Large intestine (tissue), 3 donors: ENCODE data around the gene KIAA1958. TPM values are rescaled to one million over a fixed set of nuclear protein-coding genes. Genes with fewer than 3 reads are reported as not detected.

Experiments
- DNase-seq, 2 donors: peaks; one replicate each; pipeline versions ENCODE4 v3.0.0 to v3.0.0-alpha.2; 2013
- H3K27ac ChIP-seq: one replicate; pipeline ENCODE4 v1.5.1; 2013; ENCODE audit warnings: low read length
- H3K27me3 ChIP-seq: 2 replicates; pipeline ENCODE4 v1.6.1; 2013; ENCODE audit warnings: low read length; ENCODE audit not compliant: control insufficient read depth, insufficient read depth
- H3K36me3 ChIP-seq: 2 replicates; pipeline ENCODE4 v1.6.1; 2013; ENCODE audit warnings: low read length; ENCODE audit not compliant: control insufficient read depth, insufficient read depth
- H3K4me1 ChIP-seq: one replicate; pipeline ENCODE4 v1.6.1; 2013; ENCODE audit warnings: low read length; ENCODE audit not compliant: control insufficient read depth, insufficient read depth
- H3K4me3 ChIP-seq: one replicate; pipeline ENCODE4 v1.5.1; 2013; ENCODE audit warnings: low read length
- H3K9me3 ChIP-seq: one replicate; pipeline ENCODE4 v1.6.1; 2013; ENCODE audit warnings: mild to moderate bottlenecking, low read depth, low read length, moderate library complexity; ENCODE audit not compliant: control insufficient read depth
- WGBS: methylation state at CpG from one replicate; pipeline ENCODE4 v1.1.5; 2013; ENCODE audit warnings: low lambda C conversion rate; ENCODE audit not compliant: insufficient coverage; 5-methylcytosine and 5-hydroxymethylcytosine counted together
- polyA plus RNA-seq: library from polyadenylated mRNA; unstranded; fragments of 120-200 nt; gene quantifications from one replicate; pipeline ENCODE4 v1.2.1, GENCODE V29; 2013

KIAA1958 gene
- polyA plus RNA-seq, 1 donor: 8.9 TPM

DNA sequence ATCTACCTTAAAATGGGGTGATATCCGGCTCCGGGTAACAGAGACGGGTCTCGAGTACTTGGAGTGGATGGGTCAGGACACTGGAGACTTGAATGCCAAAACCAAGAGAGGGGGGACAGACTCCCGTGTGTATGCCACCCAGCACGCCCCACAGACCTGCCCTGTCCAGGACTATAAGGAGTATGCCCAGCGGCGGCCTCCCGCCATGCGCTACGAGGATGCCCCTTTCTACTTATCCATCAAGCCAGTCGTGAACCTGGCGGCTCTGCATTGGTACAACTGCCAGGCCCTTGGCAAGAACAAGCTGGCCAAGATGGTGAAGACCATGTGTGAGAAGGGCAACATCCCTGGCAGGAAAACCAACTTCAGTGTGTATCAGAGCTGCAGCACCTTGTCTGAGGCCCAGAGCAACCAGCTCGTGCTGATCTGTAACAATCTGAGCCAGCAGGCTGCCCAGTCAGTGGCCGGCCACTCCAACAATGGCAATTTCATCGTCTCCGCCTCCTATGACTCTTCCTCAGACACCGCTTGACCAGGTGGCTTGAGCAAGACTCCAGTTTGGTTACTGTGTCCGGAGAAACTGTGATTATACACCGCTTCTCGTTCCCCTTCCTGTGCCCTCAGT, 131.9 kb downstream of the KIAA1958 start:
- peaks cover 12% of the 10 kb centered on the region for H3K36me3 ChIP-seq
- no CpG with 5 or more reads among the region's 21 CpGs for WGBS
- no peak overlapping the region for H3K27ac ChIP-seq
- DNase-seq: no peak
- H3K4me1 ChIP-seq: peaks cover 2% of the 10 kb centered on the region
- H3K9me3 ChIP-seq: no peaks in the 10 kb centered on the region
- no peak overlapping the region for H3K4me3 ChIP-seq
- no peaks in the 10 kb centered on the region for H3K27me3 ChIP-seq

DNA sequence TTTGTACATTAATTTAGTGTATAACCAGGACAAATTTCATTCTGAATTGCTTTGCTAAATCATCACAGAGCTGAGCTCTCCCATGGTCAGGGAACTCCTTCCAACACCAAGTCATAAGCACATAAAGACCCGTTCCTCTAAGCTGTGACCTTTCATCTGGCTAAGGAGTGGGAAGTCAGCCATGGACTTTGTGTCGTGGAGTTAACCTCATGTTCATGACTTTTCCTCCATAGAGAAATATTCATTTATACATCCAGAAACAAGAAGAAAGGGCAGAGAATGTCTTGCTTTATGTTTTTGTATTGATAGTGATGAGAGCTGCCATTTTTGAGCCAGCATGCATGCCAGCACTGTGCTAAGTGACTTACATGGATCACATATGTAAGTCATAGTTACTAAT, 133.8 kb downstream of the KIAA1958 start:
- peaks cover 12% of the 10 kb centered on the region for H3K36me3 ChIP-seq
- peak; percentile 38 to 70 for DNase-seq
- H3K4me1 ChIP-seq: peaks cover 2% of the 10 kb centered on the region
- H3K4me3 ChIP-seq: no peak overlapping the region
- no peaks in the 10 kb centered on the region for H3K27me3 ChIP-seq
- no peaks in the 10 kb centered on the region for H3K9me3 ChIP-seq
- H3K27ac ChIP-seq: peak overlapping the region; percentile 43
- WGBS: no CpG with 5 or more reads among the region's 2 CpGs

DNA sequence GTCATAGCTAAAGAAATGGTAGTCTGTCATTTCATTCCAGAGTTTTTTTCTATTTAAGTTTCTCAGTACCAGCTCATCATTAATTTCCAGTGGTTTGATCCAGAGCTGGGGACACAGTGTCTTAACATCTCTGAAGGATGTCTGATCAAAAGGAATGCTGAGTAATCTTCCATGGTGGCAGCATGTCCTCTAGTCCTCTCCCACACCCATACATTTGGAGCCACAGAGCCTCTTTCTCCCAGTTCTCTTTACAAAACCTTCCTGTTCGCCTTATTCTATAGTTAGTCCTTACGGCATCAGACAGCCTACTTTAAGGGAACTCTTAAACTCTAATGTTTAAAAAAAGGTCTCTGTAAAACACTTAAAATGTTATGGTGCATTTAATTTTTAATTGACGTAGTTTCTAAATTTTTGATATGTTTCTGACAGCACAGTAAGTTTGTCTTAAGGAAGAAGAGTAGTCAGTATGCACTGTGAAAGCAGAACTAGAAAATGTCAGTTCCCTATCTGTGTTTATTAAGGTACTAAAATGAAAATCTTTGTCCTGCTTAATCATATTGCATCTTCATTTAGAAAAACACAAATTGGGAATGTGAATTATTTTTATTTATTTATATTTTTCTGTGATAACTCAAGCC, 134.5 kb downstream of the KIAA1958 start:
- H3K4me1 ChIP-seq: peaks cover 2% of the 10 kb centered on the region
- peaks cover 12% of the 10 kb centered on the region for H3K36me3 ChIP-seq
- peak overlapping the region; percentile 43 for H3K27ac ChIP-seq
- no peak for DNase-seq
- H3K9me3 ChIP-seq: no peaks in the 10 kb centered on the region
- no peak overlapping the region for H3K4me3 ChIP-seq
- H3K27me3 ChIP-seq: no peaks in the 10 kb centered on the region
- whole genome bisulfite sequencing: 100% methylated on average over 1 of the region's 3 CpGs

DNA sequence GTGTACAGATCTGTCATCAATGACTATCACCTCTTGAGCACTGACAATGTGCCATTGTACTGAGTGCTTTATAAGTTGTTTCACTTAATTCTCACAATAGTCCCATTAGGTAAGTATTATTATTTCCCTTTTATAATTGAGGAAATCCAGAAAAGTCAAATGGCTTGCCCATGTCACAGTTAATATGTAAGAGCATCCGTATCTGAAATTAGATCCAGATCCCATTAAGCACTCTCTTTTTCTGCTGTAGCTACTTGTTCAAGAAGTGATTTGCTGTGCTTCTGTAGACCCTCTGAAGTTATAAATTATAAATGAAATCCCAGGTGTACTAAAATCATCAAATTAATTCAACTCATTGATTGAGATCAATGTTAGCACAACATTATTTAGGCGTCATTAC, 136.6 kb downstream of the KIAA1958 start:
- H3K27me3 ChIP-seq: no peaks in the 10 kb centered on the region
- H3K4me1 ChIP-seq: peaks cover 2% of the 10 kb centered on the region
- H3K27ac ChIP-seq: no peak overlapping the region
- H3K4me3 ChIP-seq: no peak overlapping the region
- H3K9me3 ChIP-seq: no peaks in the 10 kb centered on the region
- 83% methylated on average over 1 of the region's 2 CpGs for WGBS
- H3K36me3 ChIP-seq: peaks cover 6% of the 10 kb centered on the region
- DNase-seq: no peak

DNA sequence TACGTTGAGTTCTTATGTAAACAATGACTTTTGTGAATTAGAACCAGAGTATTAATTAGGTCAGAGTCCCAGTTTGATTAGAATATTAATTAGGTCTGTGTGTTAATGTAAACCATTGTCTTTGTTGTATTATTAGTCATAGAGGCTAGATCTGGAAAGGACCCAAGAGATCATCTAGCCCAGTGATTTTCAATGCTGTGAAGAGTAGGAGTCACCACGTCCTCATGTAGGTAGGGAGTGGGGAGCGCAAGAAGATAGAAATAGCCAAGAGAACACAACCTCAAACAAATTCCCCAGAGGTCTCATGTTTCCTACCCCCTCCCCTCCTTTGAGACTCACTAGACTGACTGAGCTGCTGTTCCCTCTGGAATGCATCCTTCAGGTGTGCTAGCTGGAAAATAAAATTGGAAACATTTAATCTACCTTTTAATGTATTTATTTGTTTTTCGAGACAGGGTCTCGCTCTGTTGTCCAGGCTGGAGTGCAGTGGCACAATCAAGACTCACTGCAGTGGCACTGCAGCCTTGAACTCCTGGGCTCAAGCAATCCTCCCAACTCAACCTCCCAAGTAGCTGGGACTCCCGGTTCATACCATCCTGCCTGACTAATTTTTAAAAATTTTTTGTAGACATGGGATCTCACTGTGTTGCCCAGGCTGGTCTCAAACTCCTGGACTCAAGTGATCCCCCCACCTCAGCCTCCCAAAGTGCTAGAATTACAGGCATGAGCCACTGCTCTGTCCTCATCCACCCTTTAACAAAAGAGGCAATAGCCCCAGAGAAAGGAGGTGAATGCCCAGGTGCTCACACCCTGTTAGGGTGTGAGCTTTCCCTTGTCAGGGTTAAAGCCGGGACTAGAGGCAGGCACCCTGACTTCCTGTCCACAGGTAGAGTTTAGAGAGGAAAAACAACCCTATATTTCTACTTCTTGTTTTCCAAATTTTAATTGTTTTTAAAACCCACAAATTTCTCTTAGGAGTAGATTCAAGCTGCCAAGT, 138.4 kb downstream of the KIAA1958 start:
- Histone ChIP-seq H3K27me3 (no peaks in the 10 kb centered on the region), H3K4me3 (no peak overlapping the region), H3K4me1 (peaks cover 2% of the 10 kb centered on the region), H3K36me3 (no peaks in the 10 kb centered on the region), H3K9me3 (no peaks in the 10 kb centered on the region), H3K27ac (no peak overlapping the region)
- WGBS: 93% methylated on average over 3 of the region's 7 CpGs
- no peak for DNase-seq

DNA sequence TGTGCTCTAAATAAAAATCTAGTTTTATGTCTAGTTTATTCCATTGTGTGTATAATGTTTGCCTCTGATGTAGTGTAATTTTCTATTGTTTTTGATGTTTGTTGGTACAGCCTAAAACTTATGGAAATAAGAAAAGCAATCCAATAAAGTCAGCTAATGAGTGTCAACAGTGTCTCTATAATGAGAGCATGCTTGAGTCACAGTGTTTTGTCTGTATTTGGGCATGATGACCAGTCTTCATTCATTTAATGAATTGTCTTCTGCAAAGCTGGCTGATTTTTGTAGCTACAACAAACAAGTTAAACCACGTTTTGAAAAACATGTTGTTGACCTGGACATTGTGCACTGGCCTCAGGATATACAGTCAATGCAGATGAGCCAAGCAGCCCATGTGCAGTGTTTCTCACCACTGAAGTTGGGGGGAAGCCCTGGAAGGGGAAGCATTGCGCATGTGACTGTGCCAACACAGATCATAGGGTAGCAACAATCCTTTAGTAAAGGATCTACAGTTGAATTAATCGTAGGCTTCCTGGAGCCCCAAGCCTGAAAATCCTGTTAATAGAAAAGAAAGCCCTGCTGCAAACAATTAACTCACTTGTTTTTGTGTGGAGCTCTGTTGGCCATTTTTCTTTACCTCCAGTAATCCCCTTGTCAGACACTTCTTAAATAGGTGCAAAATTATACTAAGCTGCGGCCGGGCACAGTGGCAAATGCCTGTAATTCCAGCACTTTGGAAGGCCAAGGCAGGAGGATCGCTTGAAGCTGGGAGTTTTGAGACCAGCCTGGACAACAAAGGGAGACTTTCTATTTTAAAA, 143.3 kb downstream of the KIAA1958 start:
- 90% methylated on average over 2 of the region's 6 CpGs for WGBS
- Histone ChIP-seq H3K4me1 (no peaks in the 10 kb centered on the region), H3K4me3 (no peak overlapping the region), H3K27ac (no peak overlapping the region), H3K36me3 (no peaks in the 10 kb centered on the region), H3K27me3 (no peaks in the 10 kb centered on the region), H3K9me3 (no peaks in the 10 kb centered on the region)
- no peak for DNase-seq

DNA sequence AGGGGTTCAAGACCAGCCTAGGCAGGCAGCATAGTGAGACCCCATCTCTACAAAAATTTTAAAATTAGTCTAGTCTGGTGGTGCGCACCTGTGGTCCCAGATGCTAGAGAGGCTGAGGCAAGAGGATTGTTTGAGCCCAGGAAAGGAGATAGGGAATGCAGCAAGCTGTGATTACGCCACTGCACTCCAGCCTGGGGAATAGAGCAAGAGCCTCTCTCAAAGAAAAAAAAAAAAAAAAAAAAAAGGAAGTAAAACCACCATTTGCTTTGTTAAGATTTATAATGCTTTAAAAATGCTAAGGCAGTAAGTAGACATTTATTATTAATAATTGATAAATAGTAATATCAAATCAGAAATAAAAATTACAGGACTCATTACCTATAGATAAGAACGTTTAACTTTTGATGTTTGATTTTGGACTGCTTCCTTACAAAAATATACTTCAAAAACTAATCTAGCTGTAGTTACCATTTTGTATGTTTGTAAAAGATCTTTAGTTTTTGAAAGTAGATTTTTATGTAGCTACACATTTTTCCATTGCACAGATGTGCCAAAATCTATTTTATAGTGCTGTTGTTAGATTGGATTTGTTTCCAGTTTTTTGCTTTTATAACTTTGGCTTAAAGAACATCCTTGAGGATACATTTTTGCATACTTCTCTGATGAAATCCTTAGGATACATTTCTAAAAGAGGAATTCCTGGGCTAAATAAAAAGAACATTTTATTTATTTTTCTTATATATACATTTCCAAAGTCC, 144.9 kb downstream of the KIAA1958 start:
- H3K4me1 ChIP-seq: no peaks in the 10 kb centered on the region
- no peaks in the 10 kb centered on the region for H3K9me3 ChIP-seq
- no CpG with 5 or more reads among the region's 3 CpGs for WGBS
- H3K27ac ChIP-seq: no peak overlapping the region
- no peaks in the 10 kb centered on the region for H3K36me3 ChIP-seq
- H3K27me3 ChIP-seq: no peaks in the 10 kb centered on the region
- no peak for DNase-seq
- no peak overlapping the region for H3K4me3 ChIP-seq

DNA sequence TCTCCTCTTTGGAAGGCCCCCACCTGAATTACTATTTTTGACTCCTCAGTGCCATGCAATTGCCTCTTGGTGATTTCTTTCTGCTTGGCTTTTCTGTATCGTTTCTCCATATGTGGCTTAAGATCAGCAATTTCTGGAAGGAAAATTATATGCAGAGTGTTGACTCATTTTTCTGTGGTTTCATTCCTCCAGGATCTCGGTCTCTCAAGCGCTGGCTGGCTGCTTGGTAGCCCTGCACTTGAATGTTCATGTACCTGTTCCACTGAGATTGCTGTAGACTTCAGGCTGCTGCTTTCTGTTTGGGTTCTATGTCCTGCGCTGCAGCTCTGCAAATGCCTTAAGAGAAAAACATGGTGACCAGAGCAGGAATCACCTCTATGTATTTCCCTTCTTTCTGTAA, 153.7 kb downstream of the KIAA1958 start:
- Histone ChIP-seq H3K4me1 (no peaks in the 10 kb centered on the region), H3K27ac (no peak overlapping the region), H3K36me3 (peaks cover 7% of the 10 kb centered on the region), H3K4me3 (no peak overlapping the region), H3K27me3 (no peaks in the 10 kb centered on the region), H3K9me3 (peaks cover 8% of the 10 kb centered on the region)
- DNase-seq: no peak
- WGBS: 100% methylated on average over 1 of the region's 4 CpGs

DNA sequence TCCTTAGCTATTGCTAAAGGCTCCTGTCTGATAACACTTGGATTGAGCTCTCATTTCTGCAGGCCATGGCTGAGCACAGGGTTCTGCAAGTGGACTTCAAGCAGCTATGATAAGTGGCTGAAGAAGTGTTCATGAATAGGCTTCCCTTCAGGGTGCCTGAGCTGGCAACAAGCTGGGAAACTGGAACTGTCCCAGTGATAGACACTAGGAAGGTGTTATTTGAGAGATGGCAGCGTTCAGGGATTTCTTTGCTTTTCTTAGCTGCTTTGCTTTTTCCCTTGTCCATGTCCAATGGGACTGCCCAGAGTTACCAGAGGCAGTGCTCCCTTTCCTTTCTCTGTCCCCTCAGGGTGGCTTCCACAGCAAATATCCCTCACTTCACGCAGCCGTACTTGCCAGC, 155.5 kb downstream of the KIAA1958 start:
- peaks cover 8% of the 10 kb centered on the region for H3K9me3 ChIP-seq
- no peak for DNase-seq
- H3K4me3 ChIP-seq: no peak overlapping the region
- no CpG with 5 or more reads among the region's 3 CpGs for WGBS
- no peaks in the 10 kb centered on the region for H3K27me3 ChIP-seq
- H3K27ac ChIP-seq: no peak overlapping the region
- peaks cover 18% of the 10 kb centered on the region for H3K36me3 ChIP-seq
- H3K4me1 ChIP-seq: no peaks in the 10 kb centered on the region
